Right forelimb (tissue), 1 donor: ENCODE data around the gene TMEM53.

Experiments
- DNase-seq: peaks from one replicate; pipeline ENCODE4 v3.0.0-alpha.2; 2018

The TMEM53 gene

GRCh38 chr1:44645476-44646244 is 28.6 kb downstream of the TMEM53 start:
- no peak for DNase-seq

DNA sequence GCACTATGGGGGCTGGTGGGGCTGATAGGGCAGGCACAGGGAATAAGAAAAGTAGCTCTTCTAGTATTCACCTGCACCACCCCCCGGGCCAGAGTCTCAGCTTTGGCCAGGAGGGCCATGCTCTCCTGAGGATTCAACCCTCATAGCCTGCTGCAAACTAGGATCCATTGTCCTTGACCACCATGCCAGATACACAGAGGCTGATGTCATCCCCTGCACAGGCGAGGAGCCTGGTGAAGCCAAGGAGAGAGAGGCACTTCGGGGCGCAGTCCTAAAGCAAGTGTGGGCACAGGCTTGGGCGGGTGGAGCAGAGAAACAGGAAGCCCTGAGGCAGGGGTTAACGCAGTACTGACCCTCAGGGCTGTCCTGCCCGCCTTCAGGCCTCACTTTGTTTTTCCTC is 29.5 kb downstream of the TMEM53 start:
- DNase-seq = no peak

- no peak for DNase-seq
Observed at GRCh38 chr1:44643721-44644334, 30.5 kb downstream of the TMEM53 start.

GRCh38 chr1:44642925-44643324 is 31.4 kb downstream of the TMEM53 start:
- no peak for DNase-seq

DNA sequence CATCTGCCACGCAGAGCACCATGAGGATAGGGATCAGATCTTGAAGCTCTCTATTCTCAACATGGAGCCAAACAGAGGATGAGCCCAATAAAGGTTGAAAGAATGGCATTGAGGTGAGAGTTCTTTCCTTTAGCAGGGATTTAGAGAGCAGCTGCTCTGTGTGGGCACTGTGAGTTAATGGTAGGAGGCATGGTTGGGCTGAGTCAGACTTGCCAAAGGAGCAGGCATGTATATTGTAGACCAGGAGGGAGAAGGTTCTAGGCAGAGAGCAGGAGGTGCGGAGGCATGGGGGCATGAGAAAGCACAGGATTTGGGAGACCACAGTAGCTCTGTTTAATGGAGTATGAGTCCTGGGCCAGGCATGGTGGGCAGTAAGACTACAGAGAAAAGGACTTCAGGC is 32.0 kb downstream of the TMEM53 start:
- no peak for DNase-seq

- DNase-seq = no peak
Observed at GRCh38 chr1:44641126-44642102, 32.9 kb downstream of the TMEM53 start.

- no peak for DNase-seq
Observed at GRCh38 chr1:44640200-44640853, 34.0 kb downstream of the TMEM53 start.

- no peak for DNase-seq
Observed at GRCh38 chr1:44637702-44638411, 36.4 kb downstream of the TMEM53 start.

GRCh38 chr1:44636688-44637598 is 37.3 kb downstream of the TMEM53 start:
- no peak for DNase-seq

DNA sequence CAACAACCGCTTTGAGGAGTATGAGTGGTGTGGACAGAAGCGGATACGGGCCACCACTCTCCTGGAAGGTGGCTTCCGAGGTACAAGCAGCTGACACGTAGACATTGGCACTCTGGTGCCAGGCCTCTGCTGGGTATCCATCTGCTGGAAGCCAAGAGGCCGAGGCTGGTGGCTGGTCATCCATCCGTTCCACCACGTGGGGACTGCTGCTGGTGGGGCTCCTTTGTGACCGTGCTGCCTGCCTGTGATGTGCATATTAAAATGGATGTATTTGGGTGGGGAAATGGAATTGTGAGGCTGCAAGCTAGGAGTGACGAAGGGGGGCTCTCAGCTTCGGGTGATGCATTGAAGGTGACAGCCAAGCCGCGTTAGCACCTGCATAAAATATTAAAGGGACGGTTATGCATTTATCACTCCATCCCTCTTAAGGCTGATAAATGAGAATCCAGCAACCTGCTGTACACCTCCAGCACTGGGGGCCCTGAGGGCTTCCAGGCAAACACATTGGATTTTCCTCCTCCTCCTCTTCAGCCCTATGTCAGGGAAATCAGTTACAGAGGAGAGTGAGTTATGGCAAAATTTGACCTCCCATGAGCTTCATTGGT is 38.1 kb downstream of the TMEM53 start:
- no peak for DNase-seq

DNA sequence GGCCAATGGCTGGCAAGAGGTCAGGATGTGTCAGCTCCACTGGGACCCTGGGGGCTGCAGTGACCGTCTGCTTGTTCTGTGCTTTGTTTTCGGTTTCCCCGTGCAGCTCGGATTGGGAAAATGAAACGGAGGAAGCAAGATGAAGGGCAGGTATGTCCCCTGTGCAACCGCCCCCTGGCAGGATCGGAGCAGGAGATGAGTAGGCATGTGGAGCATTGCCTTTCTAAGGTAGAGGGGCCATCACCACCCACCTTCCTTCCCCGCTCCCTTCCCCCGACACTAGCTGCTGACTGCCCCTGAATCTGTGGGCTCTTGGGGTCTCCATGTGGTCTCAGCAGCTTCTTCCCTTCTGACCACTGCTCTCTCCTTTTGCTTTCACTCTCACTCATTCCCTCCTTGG is 38.8 kb downstream of the TMEM53 start:
- DNase-seq = no peak

DNA sequence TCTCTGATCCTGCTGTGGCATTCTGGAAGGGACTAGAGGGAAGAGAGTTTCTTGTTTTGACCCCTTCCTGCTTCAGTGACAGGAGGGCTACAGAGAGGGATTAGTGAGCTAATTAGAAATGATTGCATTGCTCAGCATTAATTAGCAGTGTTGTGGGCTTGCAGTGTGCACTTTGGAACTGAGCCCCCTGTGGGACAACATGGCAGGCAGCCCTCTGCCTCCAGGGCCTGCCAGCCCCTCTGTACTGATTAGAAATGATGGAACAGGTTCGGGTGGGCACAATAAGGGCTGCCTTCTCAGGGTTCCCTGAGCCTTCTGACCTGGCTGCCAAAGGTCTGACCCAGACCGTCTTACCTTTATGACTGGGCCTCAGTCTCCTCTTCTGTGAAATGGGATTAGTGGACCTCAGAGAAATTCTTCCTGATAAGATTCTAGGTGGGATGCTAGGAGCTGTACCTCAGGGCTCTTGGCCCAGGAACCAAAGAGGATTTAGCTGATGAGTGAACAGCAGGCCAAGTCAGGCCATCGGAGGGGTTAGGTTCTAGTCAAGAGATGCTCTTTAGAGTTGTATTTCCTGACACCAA is 39.6 kb downstream of the TMEM53 start:
- DNase-seq = no peak

DNA sequence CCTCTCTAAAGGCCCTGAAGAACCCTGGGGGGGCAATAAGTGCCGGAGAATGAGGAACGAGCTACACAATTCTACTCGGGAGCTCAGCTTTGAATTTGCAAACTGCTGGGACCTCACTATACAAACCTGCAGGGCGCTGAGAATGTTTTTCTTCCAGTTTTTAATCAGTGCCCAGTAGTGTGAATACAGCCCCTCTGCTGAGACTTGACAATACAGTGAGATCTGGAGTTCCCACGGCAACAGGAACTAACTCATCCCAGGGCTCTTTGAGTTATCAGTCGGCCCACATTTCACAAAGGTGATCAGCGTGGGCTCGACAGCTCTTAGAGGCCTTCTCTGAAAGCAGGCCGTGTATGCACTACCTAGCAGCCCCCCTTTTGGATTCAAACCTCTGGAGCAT is 41.7 kb downstream of the TMEM53 start:
- DNase-seq = no peak

DNA sequence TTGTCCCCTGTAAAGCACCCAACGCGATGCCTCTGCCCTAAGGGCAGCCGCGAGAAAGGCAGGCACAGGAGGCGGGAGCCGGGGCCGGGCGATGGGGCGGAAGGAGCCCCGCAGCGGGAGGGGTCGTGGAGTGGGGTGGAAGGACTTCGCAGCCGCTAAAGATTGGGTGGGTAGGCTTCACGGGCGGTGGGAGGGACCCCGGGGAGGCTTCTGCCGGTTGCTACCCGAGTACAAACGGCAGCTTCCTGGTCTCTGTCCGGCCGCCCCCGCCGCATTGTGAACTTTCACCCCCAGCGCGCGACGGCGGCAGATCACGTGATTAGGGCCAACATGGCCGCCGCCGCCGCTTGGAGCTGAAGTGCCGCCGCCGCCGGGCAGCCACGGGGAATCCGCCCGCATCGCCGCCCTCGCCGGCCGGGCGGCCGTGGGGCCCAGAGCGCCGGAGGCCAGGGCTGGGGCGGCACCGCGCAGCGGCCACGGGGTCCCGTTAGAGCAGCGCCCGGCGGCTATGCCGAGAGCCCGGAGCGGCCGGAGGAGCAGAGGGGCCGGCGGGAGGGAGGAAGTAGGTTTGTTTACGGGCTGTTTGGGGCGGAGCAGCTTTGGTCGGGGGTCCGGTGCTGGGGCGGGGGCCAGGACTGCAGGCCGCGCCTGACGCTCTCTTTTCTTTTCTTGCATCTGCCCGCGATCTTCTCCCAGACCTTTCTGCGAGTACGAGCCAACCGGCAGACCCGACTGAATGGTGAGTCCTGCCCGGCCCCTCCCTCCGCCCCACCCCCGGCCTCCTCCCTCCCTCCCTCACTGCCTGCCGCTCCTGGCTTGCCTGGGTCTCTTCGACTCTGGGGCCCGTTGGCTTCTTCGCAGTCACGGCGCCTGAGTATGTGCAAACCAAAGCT is 42.4 kb downstream of the TMEM53 start:
- DNase-seq = peak; percentile 95

GRCh38 chr1:44631333-44631646 is 43.0 kb downstream of the TMEM53 start:
- no peak for DNase-seq

- DNase-seq = no peak
Observed at GRCh38 chr1:44630116-44630515, 44.2 kb downstream of the TMEM53 start.

GRCh38 chr1:44628962-44629756 is 45.1 kb downstream of the TMEM53 start:
- DNase-seq = no peak

GRCh38 chr1:44625348-44625747 is 48.9 kb downstream of the TMEM53 start:
- no peak for DNase-seq
